SKM-1 treated with dmso at 0.1 percent for 144 hours (cell line): ENCODE results near the gene ZFPM1.

Experiments
- DNase-seq: peaks from one replicate; lab custom pipeline; 2025; ENCODE audit not compliant: unreplicated experiment; lab: John Stamatoyannopoulos, UW

Gene ZFPM1

GRCh38 chr16:88495268-88495772, 42.2 kb downstream of the ZFPM1 start:
- no peak for DNase-seq

- DNase-seq, result no peak
Observed at GRCh38 chr16:88497561-88498462, 44.7 kb downstream of the ZFPM1 start.

GRCh38 chr16:88498576-88499208, 45.6 kb downstream of the ZFPM1 start:
- DNase-seq, result no peak

GRCh38 chr16:88499292-88499691, 46.2 kb downstream of the ZFPM1 start:
- DNase-seq, result no peak

GRCh38 chr16:88499836-88500251, 46.8 kb downstream of the ZFPM1 start:
- no peak for DNase-seq

GRCh38 chr16:88500255-88500661, 47.2 kb downstream of the ZFPM1 start:
- no peak for DNase-seq

- DNase-seq, result no peak
Observed at GRCh38 chr16:88502371-88502770, 49.3 kb downstream of the ZFPM1 start.

GRCh38 chr16:88502776-88503280, 49.7 kb downstream of the ZFPM1 start:
- no peak for DNase-seq

GRCh38 chr16:88503374-88503770, 50.3 kb downstream of the ZFPM1 start:
- DNase-seq, result no peak

- DNase-seq, result no peak
Observed at GRCh38 chr16:88503771-88504488, 50.9 kb downstream of the ZFPM1 start.

GRCh38 chr16:88504489-88505404, 51.7 kb downstream of the ZFPM1 start:
- DNase-seq, result no peak

GRCh38 chr16:88505405-88506082, 52.5 kb downstream of the ZFPM1 start:
- DNase-seq, result no peak

- no peak for DNase-seq
Observed at GRCh38 chr16:88506723-88507122, 53.6 kb downstream of the ZFPM1 start.

- DNase-seq, result no peak
Observed at GRCh38 chr16:88507231-88507743, 54.2 kb downstream of the ZFPM1 start.

GRCh38 chr16:88508376-88508867, 55.3 kb downstream of the ZFPM1 start:
- DNase-seq, result no peak

- DNase-seq, result no peak
Observed at GRCh38 chr16:88508868-88509748, 56.0 kb downstream of the ZFPM1 start.

- DNase-seq, result no peak
Observed at GRCh38 chr16:88509749-88510069, 56.6 kb downstream of the ZFPM1 start.
